GM13976 (cell line): ENCODE results near the gene TADA2B.

Source experiments
- DNase-seq: peaks from one replicate; pipeline ENCODE4 v3.0.0; 2012; ENCODE audit warnings: low spot score
- in situ Hi-C: fragments of 300-500 bp; cut with MboI; formaldehyde crosslinking; loops from one replicate; pipeline ENCODE4 v1.12.0; 2022; ENCODE audit warnings: low sequenced_read_pairs, mixed read lengths, inconsistent platforms; ENCODE audit not compliant: unreplicated experiment
- TF ChIP-seq, protein P1 (sequence below): IDR thresholded peaks from 2 replicates; pipeline ENCODE4 v1.5.1; 2012; ENCODE audit warnings: borderline replicate concordance, mild to moderate bottlenecking; ENCODE audit not compliant: insufficient read depth; ENCODE audit errors: extremely low read depth, missing control alignments, control extremely low read depth

The TADA2B gene

DNA sequence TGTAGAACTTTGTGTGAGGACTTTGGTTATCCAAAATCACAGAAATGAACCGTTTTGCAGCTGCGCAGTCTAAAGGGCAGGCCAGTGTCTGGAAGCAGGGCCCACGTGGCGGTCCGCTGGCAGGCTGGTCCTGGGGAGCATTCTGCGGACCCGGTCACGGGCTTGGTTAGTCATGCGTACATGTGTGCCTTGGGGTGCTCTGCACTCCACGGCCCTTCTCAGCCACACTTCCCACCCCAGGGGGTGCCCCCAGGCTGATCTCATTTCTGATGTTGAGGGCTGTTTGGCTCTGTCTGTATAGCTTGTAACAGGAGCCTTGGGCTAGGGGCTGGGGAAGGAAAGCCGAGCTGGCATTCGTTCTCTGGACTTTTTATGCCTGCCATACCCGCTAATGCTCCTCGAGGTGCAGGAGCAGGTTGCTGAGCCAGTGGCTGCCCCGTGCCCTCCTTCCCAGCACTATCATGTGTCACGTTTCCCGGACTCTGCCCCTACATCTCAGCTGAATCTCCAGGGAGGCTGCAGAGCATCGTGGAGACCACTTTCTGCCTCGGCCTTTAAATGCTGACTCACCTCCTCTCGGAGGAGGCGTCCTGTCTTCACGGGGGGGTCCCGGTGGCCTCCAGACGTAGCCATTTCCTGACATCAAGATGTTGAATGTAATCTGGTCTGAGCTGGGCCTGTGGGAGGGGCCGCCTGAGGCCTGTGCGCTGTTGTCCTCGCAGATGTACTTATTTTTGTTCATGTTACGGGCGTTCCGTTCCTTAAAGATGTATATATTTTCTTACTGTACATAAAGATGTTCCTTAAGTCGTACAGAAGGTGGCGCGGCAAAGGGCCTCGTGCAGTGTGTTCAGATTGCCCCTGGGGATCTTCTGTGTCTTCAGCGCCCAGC is 11.4 kb upstream of the TADA2B start:
- TF ChIP-seq, protein P1, sequence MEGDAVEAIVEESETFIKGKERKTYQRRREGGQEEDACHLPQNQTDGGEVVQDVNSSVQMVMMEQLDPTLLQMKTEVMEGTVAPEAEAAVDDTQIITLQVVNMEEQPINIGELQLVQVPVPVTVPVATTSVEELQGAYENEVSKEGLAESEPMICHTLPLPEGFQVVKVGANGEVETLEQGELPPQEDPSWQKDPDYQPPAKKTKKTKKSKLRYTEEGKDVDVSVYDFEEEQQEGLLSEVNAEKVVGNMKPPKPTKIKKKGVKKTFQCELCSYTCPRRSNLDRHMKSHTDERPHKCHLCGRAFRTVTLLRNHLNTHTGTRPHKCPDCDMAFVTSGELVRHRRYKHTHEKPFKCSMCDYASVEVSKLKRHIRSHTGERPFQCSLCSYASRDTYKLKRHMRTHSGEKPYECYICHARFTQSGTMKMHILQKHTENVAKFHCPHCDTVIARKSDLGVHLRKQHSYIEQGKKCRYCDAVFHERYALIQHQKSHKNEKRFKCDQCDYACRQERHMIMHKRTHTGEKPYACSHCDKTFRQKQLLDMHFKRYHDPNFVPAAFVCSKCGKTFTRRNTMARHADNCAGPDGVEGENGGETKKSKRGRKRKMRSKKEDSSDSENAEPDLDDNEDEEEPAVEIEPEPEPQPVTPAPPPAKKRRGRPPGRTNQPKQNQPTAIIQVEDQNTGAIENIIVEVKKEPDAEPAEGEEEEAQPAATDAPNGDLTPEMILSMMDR = no peak
- in situ Hi-C loops = no loop called here
- no peak for DNase-seq

DNA sequence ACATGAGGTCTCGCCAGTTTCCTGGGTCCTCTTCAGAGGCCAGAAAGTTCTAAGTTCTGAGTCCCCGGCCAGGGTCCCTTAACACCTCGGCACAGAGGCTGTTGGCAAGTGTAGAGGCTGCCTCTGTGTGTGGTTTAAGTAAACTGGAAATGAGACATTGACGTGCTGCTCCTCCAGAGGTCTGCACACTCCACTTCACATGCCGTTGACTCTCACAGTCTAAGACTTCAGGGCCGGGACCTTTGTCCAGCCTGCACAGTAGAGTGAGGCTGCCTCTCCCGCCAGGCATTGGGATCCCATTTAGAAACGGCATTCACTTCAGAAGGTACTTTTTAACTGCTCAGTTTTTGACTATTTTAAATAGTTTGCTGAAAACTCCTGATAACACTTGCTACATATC is 10.6 kb upstream of the TADA2B start:
- in situ Hi-C loops = no loop called here
- TF ChIP-seq, protein P1 = no peak
- DNase-seq = no peak

DNA sequence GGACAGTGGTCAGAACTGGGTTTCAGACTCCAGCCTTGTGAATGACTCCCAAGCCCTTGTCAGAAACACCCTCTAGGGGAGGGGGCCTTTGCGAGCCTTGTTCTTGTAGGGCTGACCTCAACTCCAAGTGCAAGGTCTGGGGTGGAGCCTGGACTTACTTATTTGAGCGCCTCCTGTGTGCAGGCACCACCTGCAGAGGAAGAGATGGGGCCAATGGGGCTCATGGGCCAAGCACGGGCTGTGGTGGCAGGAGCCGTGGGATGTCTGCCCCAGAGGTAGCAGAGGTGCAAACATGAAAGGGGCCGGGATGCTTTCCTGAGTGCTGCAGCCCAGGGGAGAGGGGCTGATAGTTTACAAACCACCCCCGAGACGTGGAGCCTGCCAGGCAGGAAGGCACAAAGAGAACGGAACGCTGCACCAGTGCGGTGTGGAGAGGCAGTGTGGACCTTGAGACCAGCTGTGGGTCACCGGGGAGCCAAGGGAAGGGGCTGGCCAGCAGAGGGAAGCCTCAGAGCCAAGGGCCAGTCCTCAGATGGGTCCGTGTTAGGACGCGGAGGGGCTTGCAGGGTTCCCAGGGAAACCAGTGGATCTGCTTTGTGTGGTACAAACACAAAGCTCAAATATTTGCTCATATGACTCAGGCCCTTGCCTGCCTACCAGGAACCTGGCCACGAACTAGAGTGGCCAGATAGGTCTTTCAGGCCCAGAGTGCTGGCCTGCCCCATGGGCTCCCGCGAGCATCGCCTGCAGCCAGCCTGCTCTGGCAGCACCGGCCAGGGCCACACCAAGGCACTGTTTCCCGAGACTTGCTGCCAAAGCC is 8.7 kb upstream of the TADA2B start:
- no peak for DNase-seq
- TF ChIP-seq, protein P1 = no peak
- in situ Hi-C loops = no loop called here

DNA sequence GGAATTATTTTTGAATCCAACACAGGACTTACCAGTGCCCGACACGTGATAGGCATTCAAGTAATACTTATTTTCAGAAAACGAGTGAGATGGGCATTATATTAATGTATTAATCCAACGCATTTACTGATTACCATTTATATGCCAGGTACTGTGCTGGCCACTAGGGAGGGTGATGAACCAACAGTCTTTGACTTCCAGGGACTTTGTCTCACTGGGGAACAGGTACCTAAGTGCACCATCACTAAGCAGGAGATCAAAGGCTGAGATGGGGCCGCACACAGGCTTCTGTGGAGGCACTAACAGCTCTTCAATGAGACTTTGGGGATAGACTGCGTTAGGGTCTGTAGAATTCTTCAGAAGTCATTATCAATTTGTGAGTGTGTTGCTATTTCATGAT is 5.7 kb upstream of the TADA2B start:
- in situ Hi-C loops = no loop called here
- DNase-seq = no peak
- TF ChIP-seq, protein P1 = no peak

DNA sequence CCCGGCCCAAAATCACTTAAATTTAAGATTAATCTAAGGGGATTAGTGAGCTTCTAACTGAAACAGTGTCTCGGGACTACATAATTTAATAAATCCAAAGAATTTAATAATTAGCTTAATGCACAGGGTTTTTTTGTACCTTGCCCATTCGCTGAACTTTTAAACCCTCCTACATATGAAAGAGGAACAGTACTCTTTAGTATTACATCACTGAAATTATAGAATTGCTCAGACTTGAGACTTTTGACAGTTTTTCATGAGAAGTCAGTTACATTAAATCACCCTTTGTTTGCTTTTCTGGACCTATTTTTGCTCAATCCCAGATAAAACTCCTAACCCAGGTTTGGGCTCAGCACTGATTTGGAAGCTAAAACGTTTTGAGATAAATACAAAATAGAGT is 2.4 kb upstream of the TADA2B start:
- TF ChIP-seq, protein P1 = no peak
- DNase-seq = no peak
- in situ Hi-C loops = no loop called here

DNA sequence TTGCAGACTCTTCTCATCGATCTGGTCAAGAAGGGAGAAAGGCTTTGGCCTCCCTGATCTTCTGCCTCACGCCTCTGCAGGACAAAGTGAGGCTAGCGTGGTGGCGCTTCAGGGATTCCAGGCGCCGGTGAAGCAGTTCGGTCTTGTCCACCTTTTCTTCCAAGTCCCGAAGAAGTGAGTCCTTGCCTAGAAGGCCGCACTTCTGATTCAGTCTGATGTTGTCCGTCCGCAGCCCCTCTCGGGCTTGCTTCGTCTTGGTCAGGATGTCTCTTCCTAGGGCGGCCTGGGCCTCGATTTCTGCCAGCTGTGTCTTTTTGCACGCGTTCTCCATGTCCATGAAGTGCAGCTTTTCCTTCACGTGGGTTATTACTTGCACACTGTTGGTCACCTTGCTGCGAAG is 1.9 kb upstream of the TADA2B start:
- DNase-seq = no peak
- TF ChIP-seq, protein P1 = no peak
- in situ Hi-C loops = no loop called here
